GM18909 (cell line): Measurements from ENCODE around the gene ICE2.

Source experiments
- ATAC-seq: cut with Tn5 transposase; IDR thresholded peaks from one replicate; pipeline ENCODE4 v1.9.1; 2021; ENCODE audit warnings: mild to moderate bottlenecking; ENCODE audit not compliant: unreplicated experiment, poor library complexity

Gene ICE2

DNA sequence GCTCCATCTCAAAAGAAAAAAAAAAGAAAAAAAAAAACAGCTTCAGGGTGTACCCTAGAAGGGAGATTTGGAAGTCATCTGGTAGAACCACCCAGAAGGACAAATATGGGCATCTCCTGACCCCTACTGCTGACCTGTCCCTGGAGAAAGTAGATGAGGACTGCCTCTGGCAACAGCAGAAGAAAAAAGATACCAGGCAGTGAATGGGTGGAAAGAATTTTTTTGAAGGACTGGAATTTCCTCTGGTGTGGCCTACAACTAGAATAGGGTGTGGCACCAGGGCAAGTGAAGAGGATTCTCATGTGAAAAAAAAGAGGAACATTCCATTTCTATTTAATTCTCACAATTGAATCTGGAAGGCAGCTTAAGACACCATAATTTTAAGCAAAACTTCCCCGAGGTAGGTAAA, 84.2 kb downstream of the ICE2 start:
- no peak for ATAC-seq

- no peak for ATAC-seq
Measured at GRCh38 chr15:60392986-60393790, 85.8 kb downstream of the ICE2 start.

DNA sequence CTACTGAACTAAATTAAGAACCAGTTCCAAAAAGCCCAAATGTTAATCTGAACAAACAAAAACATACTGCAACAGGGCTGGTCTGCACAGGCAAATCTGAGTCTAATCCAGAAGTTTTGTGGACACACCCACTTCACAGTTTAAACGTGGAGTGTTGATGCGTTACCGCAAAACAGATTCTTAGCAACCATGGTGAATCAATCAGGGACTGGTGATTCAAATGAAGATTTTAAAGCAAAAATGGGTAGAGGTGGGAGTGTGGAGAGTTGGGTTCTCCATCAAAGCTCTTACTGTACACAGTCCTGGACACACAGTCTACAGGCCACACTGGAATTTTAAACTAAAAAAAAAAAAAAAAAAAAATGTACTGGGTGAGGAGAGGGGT, 86.3 kb downstream of the ICE2 start:
- no peak for ATAC-seq

GRCh38 chr15:60391722-60392315, 87.1 kb downstream of the ICE2 start:
- ATAC-seq: no peak

DNA sequence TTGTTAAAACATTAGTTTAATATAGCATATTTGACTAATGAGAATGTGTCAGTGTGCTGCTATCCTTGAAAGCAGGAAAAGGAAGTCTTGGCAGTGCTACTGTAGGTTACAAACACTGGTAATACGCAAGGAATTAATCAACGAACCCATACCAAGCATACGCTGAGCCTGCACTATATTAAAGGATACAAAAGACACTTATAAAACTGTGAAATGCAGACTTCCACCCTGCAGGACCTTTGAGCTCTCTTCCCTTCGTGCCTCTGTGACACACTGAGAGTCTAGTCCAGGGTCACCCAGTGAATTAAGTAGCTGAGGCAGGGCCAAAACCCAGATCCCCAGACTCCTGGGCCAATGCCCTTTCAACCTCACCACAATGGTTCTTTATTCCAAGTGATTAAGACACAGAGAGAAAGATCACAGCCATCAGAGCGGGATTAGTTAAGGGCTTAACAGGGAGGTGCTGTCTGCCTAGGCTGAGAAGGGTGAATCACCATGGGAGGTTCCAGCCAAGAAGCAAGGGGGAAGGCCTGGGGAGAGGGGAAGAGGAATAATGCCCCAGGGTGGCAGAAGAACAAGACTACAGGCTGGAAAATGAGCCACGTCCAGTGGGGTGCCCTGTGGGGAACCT, 88.0 kb downstream of the ICE2 start:
- ATAC-seq: no peak

- no peak for ATAC-seq
Measured at GRCh38 chr15:60390231-60390630, 88.7 kb downstream of the ICE2 start.

GRCh38 chr15:60389261-60390077, 89.5 kb downstream of the ICE2 start:
- peak; percentile 77 for ATAC-seq

DNA sequence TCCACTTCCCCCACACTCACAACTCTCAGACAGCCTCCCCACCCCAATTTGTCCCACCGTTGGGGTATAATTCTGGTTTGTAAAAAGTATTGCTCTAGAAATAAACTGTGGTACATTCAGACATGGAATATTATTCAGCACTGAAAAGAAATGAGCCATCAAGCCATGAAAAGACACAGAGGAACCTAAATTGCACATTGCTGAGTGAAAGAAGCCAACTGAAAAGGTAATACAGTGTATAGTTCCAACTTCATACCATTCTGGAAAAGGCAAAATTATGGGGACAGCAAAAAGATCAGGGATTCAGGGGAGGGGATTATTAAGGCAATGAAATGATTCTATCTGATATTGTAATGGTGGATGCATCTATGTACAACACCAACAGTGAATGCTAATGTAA, 91.6 kb downstream of the ICE2 start:
- ATAC-seq: no peak

- no peak for ATAC-seq
Measured at GRCh38 chr15:60386615-60387014, 92.3 kb downstream of the ICE2 start.

DNA sequence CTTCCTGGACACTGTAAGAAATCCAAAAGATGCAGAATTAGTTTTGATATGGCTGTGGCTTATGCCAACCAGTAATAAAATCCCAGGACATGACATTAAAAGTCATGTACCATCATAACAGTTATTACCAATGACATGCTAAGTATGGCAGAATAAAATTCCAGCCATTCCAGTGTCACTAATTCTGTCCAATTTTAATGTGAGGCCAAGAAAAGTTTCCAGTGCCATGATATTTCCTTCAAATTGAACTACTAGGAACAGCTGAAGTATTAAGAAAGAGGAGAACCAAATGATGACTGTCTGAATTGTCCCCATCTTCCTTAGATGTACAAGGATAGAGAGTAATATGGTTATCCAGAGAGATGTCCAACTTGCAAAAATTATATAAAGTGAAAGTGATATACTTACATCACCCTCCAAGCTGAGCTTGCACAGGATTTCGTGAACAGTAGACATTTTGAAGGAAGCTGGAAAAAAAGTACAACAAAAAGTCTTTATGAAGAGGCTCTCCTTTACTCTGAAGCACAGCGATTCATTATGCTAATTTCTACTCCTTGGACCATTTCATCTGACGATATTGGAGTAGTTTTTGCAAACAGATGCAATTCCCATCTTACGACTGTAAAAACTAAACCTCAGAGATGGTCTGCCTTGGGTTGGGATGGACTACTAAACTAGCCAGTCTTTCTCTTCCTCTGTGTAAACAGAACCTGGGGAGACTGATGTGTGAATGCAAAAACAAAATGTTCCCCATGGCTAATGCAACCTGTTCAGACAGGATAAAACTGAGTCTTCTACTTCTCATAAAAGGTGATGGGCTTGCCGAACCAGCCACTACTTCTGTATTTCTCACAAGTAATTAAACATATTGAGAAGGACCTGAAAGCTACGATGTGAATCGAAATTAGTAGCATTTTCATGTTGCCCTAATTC, 93.1 kb downstream of the ICE2 start:
- no peak for ATAC-seq

DNA sequence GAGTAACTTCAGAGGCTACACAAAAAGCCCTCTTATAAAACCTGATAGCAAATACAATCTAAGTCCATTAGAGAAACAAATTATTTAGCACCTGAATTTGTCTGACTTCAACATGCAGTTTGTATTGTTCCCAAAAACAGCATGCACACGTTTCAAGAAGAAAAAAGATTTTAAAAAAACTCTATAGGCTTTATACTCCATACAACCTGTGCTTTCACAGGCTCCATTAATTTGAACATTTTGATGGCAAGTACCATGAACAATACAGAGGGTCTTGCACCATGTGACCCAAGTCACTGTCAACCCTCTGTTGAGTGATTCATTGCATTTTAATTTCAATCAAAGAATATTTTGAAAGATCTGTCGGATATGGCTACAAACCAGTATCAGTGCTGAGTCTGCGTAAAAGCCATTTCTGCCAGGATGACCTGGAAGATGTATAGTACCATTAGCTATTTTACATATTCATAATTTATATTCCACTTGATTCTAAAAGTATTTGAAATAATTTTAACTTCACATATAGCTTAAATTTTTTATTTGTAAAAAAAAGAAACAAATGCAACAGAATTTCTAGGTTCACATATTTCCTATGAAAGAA, 94.3 kb downstream of the ICE2 start:
- no peak for ATAC-seq

- ATAC-seq: no peak
Measured at GRCh38 chr15:60384053-60384452, 94.9 kb downstream of the ICE2 start.

GRCh38 chr15:60382773-60383674, 95.9 kb downstream of the ICE2 start:
- no peak for ATAC-seq

- no peak for ATAC-seq
Measured at GRCh38 chr15:60381148-60381788, 97.7 kb downstream of the ICE2 start.

GRCh38 chr15:60379525-60380274, 99.2 kb downstream of the ICE2 start:
- no peak for ATAC-seq

- ATAC-seq: no peak
Measured at GRCh38 chr15:60379185-60379524, 99.8 kb downstream of the ICE2 start.

GRCh38 chr15:60376677-60377095, 102.3 kb downstream of the ICE2 start:
- no peak for ATAC-seq
